Astrocyte (in vitro differentiated cells and primary cell): Measurements from ENCODE around the gene TMUB1. TPM values are rescaled to one million over a fixed set of nuclear protein-coding genes. Genes with fewer than 3 reads are reported as not detected.
A peak's percentile ranks its signal among the peaks of the same experiment; 100 is the strongest.

Experiments used
- DNase-seq: peaks from one replicate; pipeline ENCODE4 v3.0.0-alpha.2; 2010; ENCODE audit warnings: low read depth
- FAIRE-seq: peaks from 2 replicates; lab custom pipeline; 2011; peaks lifted over from hg19 to GRCh38; lab: Jason Lieb, UNC
- H2AFZ ChIP-seq: 2 replicates; pipeline ENCODE4 v1.6.0; 2012; ENCODE audit warnings: low read depth, low read length, inconsistent platforms
- H3K27ac ChIP-seq: 2 replicates; pipeline ENCODE4 v1.5.1; 2011; ENCODE audit warnings: low read depth, low read length, inconsistent platforms
- H3K27me3 ChIP-seq: 2 replicates; pipeline ENCODE4 v1.6.0; 2011; ENCODE audit warnings: low read length, inconsistent platforms; ENCODE audit not compliant: insufficient read depth
- H3K36me3 ChIP-seq: 2 replicates; pipeline ENCODE4 v1.5.1; 2011; ENCODE audit warnings: low read length, inconsistent platforms; ENCODE audit not compliant: insufficient read depth
- H3K4me1 ChIP-seq: 2 replicates; pipeline ENCODE4 v1.5.1; 2011; ENCODE audit warnings: low read length, inconsistent platforms; ENCODE audit not compliant: insufficient read depth
- H3K4me2 ChIP-seq: 2 replicates; pipeline ENCODE4 v1.6.0; 2012; ENCODE audit warnings: low read length, inconsistent platforms
- H3K4me3 ChIP-seq: 2 replicates; pipeline ENCODE4 v1.5.1; 2011; ENCODE audit warnings: low read depth, mild to moderate bottlenecking, low read length, inconsistent platforms; ENCODE audit not compliant: insufficient read depth
- H3K79me2 ChIP-seq: 2 replicates; pipeline ENCODE4 v1.6.0; 2012; ENCODE audit warnings: mild to moderate bottlenecking, low read length, inconsistent platforms; ENCODE audit not compliant: insufficient read depth
- H3K9ac ChIP-seq: 2 replicates; pipeline ENCODE4 v1.6.0; 2012; ENCODE audit warnings: mild to moderate bottlenecking, low read length, inconsistent platforms
- H3K9me3 ChIP-seq: 2 replicates; pipeline ENCODE4 v1.5.1; 2012; ENCODE audit warnings: low read depth, mild to moderate bottlenecking, low read length, inconsistent platforms; ENCODE audit not compliant: insufficient read depth
- H4K20me1 ChIP-seq: 2 replicates; pipeline ENCODE4 v1.6.0; 2012; ENCODE audit warnings: low read length, inconsistent platforms; ENCODE audit not compliant: insufficient read depth
- H3K27ac Mint-ChIP-seq: one replicate; pipeline ENCODE4 v1.8.0; 2021; ENCODE audit warnings: mild to moderate bottlenecking, mixed read lengths; ENCODE audit not compliant: unreplicated experiment
- H3K27me3 Mint-ChIP-seq: one replicate; pipeline ENCODE4 v1.8.0; 2021; ENCODE audit warnings: low read depth, mixed read lengths; ENCODE audit not compliant: unreplicated experiment
- H3K36me3 Mint-ChIP-seq: one replicate; pipeline ENCODE4 v1.8.0; 2021; ENCODE audit warnings: low read depth, mixed read lengths; ENCODE audit not compliant: unreplicated experiment
- H3K4me1 Mint-ChIP-seq: one replicate; pipeline ENCODE4 v1.8.0; 2021; ENCODE audit warnings: low read depth, mixed read lengths; ENCODE audit not compliant: unreplicated experiment
- H3K4me3 Mint-ChIP-seq: one replicate; pipeline ENCODE4 v1.8.0; 2021; ENCODE audit warnings: mild to moderate bottlenecking, moderate library complexity, mixed read lengths; ENCODE audit not compliant: unreplicated experiment
- H3K9me3 Mint-ChIP-seq: one replicate; pipeline ENCODE4 v1.8.0; 2021; ENCODE audit warnings: mild to moderate bottlenecking, mixed read lengths; ENCODE audit not compliant: unreplicated experiment
- CTCF ChIP-seq: IDR thresholded peaks from 2 replicates; pipeline ENCODE4 v1.5.1; 2011; ENCODE audit warnings: low read depth, mild to moderate bottlenecking, inconsistent platforms, low read length, moderate library complexity; ENCODE audit not compliant: insufficient read depth
- EZH2 ChIP-seq: IDR thresholded peaks from 2 replicates; pipeline ENCODE4 v1.6.1; 2012; ENCODE audit warnings: mild to moderate bottlenecking, low read length, inconsistent platforms; ENCODE audit not compliant: insufficient read depth
- total RNA-seq: library from RNA; stranded (reverse); gene quantifications from 2 replicates; pipeline ENCODE4 v1.2.1, GENCODE V29; 2021

TMUB1 gene
- total RNA-seq, 1 donor from 2014 or later = 42.9 TPM

DNA sequence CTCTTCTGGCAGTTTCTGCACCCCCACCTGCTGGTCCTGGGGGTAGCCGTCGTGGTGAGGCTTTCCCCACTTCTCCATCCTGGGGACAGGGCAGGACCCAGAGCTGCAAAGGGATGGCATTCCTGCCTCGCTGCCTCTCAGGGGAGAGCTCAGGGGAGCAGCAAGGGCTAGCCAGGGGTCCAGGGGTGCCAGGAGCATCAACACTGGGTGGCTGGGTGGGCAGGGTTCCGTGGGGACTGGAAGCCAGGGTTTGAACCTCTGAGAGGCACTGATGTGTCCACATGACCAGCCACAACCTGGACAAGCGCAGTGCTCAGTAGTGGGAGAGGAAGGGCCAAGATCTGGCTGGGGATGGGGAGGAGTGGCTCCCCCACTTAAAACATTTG is 49.4 kb downstream of the TMUB1 start:
- Histone ChIP-seq H3K4me1 (peaks cover 10% of the 10 kb centered on the region), H3K27ac (no peak overlapping the region), H3K4me3 (no peak overlapping the region), H3K79me2 (peaks cover 14% of the 10 kb centered on the region), H3K4me2 (no peak overlapping the region), H4K20me1 (no peaks in the 10 kb centered on the region), H3K27me3 (no peaks in the 10 kb centered on the region), H3K9ac (no peak overlapping the region), H2AFZ (no peak overlapping the region), H3K36me3 (peaks cover 5% of the 10 kb centered on the region), H3K9me3 (no peaks in the 10 kb centered on the region)
- TF ChIP-seq EZH2 (no peak), CTCF (no peak)
- no peak for DNase-seq
- no peaks in the 10 kb centered on the region for H3K27me3 Mint-ChIP-seq
- H3K4me3 Mint-ChIP-seq = no peak overlapping the region
- H3K9me3 Mint-ChIP-seq = no peaks in the 10 kb centered on the region
- peaks cover 11% of the 10 kb centered on the region for H3K36me3 Mint-ChIP-seq
- H3K27ac Mint-ChIP-seq = no peak overlapping the region
- H3K4me1 Mint-ChIP-seq = peaks cover 7% of the 10 kb centered on the region
- FAIRE-seq = no peak

DNA sequence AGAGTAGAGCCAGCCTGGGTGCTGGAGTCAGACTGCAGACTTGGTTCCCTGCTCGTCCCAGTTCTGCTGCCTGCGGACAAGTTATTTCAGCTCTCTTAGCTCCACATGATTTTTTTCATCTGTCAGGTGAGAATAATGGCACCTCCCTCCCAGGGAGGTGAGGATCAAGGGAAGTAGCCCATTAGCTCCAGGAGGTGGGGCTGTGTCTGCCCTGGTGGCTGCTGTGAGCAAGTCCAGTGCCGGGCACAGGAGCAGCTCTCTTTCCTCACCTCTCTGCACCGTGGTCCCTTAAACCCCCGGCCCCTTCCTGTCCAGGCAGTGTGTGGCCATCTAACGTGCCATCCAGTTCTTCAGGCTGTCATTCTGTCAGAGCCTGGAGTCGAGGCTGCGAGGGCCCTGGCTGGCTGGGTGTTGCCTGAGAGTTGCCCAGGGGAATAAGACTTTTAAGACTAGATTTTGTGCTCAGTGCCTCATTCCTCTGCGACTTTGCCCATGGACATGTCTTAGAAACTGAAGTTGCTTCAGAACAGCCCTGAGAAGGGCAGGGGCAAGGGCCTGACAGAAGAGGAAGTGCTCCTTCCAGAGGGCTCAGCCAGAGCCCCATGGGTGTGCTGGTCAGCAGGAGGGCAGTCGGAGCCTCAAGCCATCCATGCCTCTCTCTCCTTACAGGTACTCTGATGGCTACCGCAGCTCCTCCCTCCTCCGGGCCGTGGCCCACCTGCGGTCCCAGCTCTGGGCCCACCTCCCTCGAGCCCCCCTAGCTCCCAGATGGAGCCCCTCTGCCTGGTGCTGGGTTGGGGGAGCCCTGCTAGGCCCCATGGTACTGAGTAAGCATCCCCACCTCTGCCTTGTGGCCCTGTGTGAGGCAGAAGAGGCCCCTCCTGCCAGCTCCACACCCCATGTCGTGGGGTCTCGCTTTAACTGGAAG is 50.1 kb downstream of the TMUB1 start:
- no peaks in the 10 kb centered on the region for H3K27me3 ChIP-seq
- no peaks in the 10 kb centered on the region for H3K9me3 Mint-ChIP-seq
- peaks cover 5% of the 10 kb centered on the region for H3K36me3 ChIP-seq
- H3K36me3 Mint-ChIP-seq = peaks cover 11% of the 10 kb centered on the region
- no peak overlapping the region for H2AFZ ChIP-seq
- peaks cover 17% of the 10 kb centered on the region for H3K79me2 ChIP-seq
- no peak for DNase-seq
- TF ChIP-seq EZH2 = no peak
- no peak for TF ChIP-seq CTCF
- no peak overlapping the region for H3K4me3 ChIP-seq
- H3K27ac Mint-ChIP-seq = no peak overlapping the region
- H3K4me1 Mint-ChIP-seq = peaks cover 6% of the 10 kb centered on the region
- no peaks in the 10 kb centered on the region for H3K27me3 Mint-ChIP-seq
- no peak overlapping the region for H3K27ac ChIP-seq
- peaks cover 6% of the 10 kb centered on the region for H3K4me1 ChIP-seq
- no peak for FAIRE-seq
- no peaks in the 10 kb centered on the region for H4K20me1 ChIP-seq
- H3K4me3 Mint-ChIP-seq = peak overlapping the region; percentile 34
- H3K9me3 ChIP-seq = no peaks in the 10 kb centered on the region
- H3K4me2 ChIP-seq = no peak overlapping the region
- no peak overlapping the region for H3K9ac ChIP-seq

Other genes starting within 250 kb of the TMUB1 start
- gene AOC1, start 231.0 kb downstream of the TMUB1 start, total RNA-seq = not detected in 2 replicates
- 4.5 and 4.6 TPM in 2 replicates for gene KCNH2, start 105.2 kb downstream of the TMUB1 start, total RNA-seq
- gene NOS3, start 92.5 kb downstream of the TMUB1 start, total RNA-seq = 1.8 and 2.0 TPM in 2 replicates
- 1.8 and 2.2 TPM in 2 replicates for gene ATG9B, start 59.0 kb downstream of the TMUB1 start, total RNA-seq
- 52.2 and 53.3 TPM in 2 replicates for gene ABCB8, start 55.0 kb downstream of the TMUB1 start, total RNA-seq
- 3.9 and 5.9 TPM in 2 replicates for gene ASIC3, start 35.0 kb downstream of the TMUB1 start, total RNA-seq
- gene CDK5, start 25.6 kb downstream of the TMUB1 start, total RNA-seq = 47.9 and 55.1 TPM in 2 replicates
- 302 and 351 TPM in 2 replicates for gene SLC4A2, start 23.9 kb downstream of the TMUB1 start, total RNA-seq
- gene FASTK, start 2.7 kb downstream of the TMUB1 start, total RNA-seq = 56.1 and 61.6 TPM in 2 replicates
- gene AGAP3, start 3.0 kb upstream of the TMUB1 start, total RNA-seq = 123 and 156 TPM in 2 replicates
- gene GBX1, start 84.2 kb upstream of the TMUB1 start, total RNA-seq = not detected in 2 replicates
- gene ASB10, start 103.8 kb upstream of the TMUB1 start, total RNA-seq = not detected in 2 replicates
- not detected in 2 replicates for gene H2BK1, start 127.0 kb upstream of the TMUB1 start, total RNA-seq
- gene ABCF2, start 143.7 kb upstream of the TMUB1 start, total RNA-seq = 53.2 and 54.3 TPM in 2 replicates
- 84.7 and 101 TPM in 2 replicates for gene CHPF2, start 149.0 kb upstream of the TMUB1 start, total RNA-seq
- gene SMARCD3, start 165.2 kb upstream of the TMUB1 start, total RNA-seq = 47.7 and 50.0 TPM in 2 replicates